Hindlimb muscle (tissue), 1 donor: Measurements from ENCODE around the gene TLE4. TPM values are rescaled to one million over a fixed set of nuclear protein-coding genes. Genes with fewer than 3 reads are reported as not detected.

Experiments used
- DNase-seq: peaks from one replicate; pipeline ENCODE4 v3.0.0-alpha.2; 2013
- polyA plus RNA-seq: library from polyadenylated mRNA; unstranded; fragments of 120-200 nt; gene quantifications from one replicate; pipeline ENCODE4 v1.2.1, GENCODE V29; 2013; ENCODE audit not compliant: insufficient read length

TLE4 gene
- polyA plus RNA-seq, 1 donor: 19.2 TPM

DNA sequence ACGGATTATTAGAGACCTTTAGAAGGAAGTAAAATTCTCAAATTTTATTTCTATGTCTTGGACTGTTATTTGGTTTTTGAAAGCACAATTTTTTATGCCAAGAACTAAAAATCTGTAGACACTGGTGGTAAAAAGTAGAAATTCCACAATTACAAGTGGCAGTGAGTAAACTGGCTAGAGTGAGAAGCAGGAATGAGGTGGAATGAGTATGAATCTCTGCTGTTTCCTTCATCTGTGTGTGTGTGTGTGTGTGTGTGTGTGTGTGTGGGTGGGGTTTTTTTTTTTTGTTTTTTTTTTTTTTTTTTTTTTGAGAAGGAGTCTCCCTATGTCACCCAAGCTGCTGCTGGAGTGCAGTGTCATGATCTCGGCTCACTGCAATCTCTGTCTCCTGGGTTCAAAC is 94.2 kb downstream of the TLE4 start:
- no peak for DNase-seq

DNA sequence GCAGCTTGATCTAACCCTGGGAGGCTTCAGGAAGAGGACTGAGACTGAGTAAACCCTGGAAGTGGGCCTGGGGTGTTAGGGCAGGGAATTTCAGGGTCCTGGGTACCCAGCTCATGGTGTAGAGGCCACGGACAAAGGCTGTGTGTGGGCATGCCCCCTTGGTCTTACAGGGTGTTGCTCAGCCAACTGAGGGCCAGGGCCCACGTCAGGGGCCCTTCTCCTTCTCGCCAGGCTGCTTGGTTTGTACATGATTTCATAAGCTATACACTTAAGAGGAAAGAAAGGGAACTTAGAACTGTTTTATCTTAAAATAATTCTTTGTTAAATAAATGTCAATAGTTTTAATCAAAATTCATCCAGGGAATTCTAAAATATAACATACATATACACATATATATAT is 95.4 kb downstream of the TLE4 start:
- DNase-seq: no peak

DNA sequence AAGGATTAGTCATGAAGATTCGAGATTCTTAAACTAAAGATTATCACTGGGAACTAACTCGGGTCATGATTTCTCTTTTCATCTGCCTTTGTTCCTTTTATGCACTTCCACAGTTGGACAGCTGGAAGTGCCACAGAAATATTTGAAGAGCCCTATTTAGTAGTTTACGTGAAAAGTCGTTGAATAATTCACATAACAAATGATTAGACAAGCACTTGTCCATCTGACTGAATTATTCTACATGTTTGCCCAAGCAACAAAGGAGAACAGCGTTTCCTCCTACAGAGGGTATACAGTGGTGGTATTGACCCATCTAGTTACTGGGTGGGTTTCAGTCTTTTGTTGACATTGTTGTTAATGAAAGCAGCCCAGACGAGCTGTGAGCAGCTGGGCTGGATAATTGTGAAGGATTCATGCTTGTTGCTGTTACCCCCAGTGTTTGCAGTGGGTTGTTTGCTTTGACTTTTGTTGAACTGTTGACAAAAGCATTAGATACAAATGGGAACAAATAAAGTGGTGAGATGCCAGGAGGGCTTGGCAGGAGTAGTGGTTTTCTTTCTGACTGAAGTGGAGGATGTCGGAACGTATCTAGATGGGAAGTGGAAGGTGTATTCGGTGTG is 96.2 kb downstream of the TLE4 start:
- no peak for DNase-seq

DNA sequence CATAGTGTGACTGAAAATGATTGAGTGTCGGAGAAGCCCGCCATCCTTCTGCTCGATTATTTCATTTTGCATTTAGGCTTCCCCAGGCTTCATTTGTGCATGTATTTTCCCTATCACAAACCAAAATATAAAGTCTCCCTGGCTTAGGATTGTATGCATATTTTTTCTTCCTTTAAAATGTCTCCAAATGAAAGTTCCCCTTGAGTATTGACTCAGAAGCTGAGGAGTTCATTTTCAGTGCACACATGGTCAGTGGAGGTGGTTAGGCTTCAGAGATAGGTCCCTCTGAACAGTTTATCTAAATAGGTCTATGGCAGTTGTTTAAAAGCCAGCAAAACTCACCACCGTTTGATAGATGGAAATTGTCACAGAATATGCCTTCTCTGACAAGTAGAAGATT is 97.2 kb downstream of the TLE4 start:
- no peak for DNase-seq

DNA sequence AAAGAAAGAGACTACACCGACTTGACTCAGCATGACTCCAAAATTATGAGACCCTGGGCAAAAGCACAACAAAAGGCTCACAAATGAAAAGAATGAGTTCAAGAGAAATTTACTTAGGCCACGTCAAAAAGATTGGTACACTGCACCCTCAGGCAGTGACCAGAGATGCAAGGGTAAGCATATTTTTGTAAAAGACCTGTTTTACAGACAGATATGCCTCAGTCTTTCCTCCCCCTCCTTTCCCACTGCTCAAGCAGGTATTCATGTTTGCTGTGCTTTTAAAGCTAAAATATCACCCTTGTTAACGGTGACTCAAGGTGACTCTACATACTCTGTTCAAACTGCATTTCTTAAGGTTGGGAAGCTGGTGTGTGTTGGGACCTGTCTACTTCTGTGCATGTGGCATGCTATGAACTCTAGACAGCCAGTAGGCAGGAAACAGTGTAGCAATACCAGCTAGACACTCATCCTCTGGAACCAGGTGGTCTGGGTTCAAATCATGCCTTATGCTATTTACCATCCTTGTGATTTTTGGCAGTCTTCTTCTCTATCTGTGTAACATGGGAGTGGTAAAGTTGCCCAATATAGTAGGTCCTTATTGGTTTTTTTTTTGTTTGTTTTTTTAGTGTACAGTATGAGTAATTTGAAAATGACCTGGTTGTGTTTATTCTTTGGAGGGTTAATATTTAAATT is 98.7 kb downstream of the TLE4 start:
- no peak for DNase-seq

DNA sequence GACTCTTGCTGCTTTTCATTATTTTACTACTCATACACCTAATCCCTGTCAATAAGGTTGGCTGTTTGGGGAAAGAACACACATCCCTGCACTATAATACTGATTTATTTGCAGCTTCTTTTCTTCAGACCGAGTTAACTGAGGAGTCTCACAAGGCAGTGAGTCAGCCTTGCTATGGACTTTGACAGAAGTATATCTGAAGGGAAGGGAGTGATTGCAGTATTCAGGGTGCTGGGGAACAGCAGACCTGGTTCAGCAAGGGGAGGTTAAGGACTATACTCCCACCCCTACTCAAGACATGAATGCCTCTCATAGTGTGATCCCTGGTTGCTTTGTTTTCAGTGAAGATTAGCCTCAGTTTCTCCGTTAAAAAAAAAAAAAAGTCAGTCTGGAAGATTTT is 99.8 kb downstream of the TLE4 start:
- DNase-seq: no peak

DNA sequence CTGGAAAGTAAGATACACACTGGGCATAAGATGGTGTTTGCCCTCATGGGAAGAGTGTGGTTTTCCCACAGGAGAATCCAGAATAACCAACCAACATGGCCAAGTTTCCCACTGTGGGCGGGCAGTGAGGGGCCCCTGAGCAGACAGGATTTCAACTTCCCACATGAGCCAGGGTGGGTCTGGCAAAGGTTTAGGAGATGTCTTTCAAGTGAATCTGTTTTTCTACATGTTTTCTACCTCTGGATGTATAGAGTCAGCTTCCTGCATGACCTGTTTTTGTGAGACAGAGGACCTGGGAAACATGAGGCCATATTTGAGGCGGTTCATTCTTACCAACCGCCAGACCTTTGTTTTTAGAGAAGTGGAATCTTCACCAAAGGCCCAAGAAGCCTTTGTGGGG is 100.5 kb downstream of the TLE4 start:
- no peak for DNase-seq

DNA sequence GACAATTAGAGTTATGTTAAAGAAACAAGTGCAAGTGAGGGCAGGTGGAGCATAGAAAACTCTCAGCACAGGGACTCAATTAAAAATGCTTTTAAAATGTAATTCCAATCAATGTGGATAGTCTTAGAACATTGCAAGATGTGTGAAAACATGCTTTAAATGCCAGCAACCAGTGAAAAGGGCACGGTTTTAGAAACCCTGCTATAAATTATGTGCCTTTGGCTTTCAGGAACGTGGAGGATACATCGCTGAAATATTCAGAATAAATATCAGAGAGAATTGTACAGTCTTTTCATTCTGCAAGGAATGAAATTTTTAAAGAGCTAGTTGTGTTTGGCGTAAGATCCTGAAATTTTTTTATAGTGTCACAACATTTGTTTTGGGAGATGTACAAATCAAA is 101.1 kb downstream of the TLE4 start:
- no peak for DNase-seq

DNA sequence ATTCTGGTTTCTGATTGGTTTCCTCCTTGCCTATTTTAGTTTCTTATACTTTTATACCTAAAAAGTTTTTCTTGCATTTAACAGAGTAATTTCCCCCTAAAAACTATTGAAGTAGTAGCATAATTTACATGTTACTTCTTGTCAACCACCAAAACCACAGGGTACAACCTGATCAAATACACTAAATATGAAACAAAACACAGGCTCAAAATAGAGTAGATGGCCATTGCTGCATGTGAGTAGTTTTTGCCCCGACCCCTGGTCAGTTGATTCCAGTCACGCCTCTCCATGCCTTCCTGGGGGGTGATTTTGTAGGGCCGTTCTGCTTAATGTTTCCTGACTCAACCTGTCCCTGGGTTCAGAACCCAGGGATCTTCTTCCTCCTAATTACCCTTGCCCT is 101.8 kb downstream of the TLE4 start:
- DNase-seq: no peak

DNA sequence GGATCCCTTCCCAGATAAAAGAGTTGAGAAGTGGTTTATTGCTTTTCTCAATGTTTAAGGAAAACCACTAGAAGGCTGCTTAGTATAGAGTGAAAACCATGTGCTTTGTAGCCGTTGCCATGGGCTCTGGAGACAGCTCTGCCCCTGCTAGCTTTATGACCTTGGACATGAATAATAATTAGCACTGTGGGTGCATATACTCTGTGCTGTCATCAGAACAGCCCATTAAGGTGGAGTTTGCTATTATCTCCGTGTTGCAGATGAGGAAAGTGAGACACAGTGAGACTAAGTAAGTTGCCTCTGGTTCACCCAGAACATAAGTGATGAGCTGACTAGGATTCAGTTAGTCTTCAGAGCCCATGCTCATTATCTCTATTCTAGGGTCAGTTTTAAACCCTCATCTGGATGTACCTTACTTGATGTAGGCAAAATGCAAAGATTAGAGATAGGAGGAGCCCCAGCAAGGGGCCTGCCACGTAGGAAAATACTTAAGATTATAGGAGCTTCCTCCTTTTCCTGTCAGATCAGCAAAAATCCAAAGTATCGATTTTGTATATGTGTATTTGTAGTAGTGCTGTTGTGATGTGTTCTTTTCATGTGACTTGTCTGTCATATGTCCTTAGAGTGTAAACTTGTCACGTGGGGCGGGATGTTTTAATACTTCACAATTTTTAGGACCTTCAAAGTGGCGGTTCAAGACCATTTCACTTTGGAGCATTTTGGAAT is 102.5 kb downstream of the TLE4 start:
- no peak for DNase-seq

DNA sequence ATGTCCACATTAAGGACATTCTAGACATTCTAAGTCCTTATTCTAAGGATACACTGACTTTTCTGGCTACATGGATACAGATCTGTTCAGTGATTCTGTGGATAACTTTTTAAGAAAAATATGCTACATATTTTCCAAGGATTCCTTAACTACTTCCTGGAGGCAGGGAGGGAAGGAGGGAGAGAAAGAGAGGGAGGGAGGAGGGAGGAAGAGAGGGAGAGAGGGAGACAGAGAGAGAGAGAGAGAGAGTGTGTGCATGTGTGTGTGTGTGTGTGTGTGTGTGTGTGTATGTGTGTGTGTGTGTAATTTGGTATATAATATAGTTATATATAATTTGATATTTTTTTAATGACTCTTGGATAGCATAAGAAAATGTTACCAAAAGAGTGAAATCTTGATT is 109.8 kb downstream of the TLE4 start:
- DNase-seq: no peak

DNA sequence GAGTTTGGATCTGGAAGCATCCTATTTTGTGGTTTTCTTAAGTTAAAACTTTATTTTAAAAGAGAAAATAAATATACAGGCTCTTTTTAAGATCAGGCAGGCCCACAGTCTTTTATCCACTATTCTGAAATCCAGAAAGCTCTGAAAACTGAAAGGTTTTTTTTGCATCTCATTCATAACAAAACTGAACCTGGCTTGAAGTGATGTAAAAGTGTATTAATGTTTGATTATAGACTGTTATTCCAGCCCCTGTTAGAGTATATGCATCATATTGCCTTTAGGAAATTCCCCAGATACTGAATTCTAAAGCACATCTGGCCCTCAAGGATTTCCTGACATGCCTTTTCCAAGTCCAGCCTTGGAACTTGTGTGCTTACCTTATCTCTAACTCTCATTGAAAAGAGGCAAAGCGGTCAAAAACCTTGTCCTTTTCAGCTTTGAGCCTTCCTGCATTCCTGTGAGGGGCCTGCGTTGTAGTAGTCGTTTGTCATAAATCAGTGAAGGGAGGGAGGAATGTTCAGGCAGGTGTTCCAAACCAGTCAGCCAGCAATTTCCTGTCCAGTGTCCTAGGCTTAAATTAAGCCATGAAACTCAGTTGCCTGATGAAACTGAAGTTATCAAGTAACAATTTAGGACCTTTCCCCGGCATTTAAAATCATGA is 110.4 kb downstream of the TLE4 start:
- DNase-seq: no peak

DNA sequence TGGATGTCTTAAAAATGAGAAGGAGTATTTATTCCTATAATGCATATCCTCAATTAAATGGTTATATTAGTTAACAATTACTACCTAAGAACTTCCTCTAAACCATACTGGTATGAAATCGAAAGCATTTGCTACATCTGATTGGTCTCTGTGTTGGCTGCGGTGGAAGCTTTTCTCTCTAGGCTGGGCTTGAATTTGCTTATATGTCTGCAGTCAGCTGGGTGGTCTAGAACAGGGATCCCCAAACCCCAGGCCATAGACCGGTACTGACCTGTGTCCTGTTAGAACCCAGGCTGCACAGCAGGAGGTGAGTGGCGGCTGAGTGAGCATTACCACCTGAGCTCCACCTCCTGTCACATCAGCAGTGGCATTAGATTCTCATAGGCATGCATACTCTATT is 112.3 kb downstream of the TLE4 start:
- no peak for DNase-seq

DNA sequence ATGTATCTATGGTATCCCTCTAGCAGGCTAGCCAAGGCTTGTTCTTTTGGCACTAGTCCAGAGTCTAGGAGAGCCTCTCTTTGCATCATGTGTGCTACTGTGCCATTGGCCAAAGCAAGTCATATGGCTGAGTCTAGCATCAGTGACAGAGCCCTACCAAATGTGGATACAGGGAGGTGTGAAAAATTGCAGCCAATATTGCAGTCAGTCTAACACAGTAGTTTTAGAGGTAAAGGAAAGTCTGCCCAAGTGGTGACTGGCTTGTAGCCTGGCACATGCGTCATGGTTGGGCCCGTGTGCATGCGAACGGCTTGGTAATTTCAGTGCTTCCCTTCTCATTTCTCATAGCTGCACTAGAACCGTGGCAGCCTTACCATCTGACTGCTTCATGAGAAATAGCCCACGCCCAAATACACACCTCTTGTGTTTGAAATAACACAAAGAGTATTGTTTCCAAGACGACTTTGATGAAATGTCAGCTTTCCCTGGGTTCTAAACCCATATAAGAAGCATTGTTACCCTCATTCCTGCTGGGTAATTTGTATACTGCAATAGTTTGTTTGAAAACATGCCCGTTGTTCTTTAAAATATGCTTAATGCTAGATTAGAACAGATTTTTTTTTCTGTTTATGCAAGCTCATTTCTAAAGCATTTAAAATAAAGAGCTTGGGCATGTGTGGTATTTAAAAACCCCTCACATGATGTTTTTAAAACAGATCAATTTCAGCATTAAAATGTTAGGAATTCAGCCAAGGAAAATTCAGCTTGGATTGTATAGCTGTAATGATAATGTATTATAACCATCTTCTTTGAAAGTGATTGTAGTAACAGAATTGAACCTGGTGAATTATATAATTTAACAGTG is 113.2 kb downstream of the TLE4 start:
- DNase-seq: no peak

DNA sequence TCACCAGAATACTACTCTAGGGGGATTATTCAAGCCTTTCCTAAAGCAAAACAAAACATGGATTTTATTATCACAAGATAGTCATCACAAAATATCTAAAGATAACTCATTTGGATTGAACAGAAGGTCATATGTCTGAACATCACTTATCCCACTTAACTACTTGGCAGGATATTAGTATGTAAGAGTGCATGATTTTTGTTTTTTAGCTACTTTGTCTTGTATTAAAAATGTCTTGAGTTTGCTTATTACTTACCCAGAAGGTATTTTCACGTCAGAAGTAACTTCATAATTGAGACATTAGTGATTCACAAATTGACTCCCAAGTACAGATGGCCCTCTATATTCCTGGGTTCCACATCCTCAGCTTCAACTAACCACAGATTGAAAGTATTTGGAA is 113.8 kb downstream of the TLE4 start:
- DNase-seq: no peak

DNA sequence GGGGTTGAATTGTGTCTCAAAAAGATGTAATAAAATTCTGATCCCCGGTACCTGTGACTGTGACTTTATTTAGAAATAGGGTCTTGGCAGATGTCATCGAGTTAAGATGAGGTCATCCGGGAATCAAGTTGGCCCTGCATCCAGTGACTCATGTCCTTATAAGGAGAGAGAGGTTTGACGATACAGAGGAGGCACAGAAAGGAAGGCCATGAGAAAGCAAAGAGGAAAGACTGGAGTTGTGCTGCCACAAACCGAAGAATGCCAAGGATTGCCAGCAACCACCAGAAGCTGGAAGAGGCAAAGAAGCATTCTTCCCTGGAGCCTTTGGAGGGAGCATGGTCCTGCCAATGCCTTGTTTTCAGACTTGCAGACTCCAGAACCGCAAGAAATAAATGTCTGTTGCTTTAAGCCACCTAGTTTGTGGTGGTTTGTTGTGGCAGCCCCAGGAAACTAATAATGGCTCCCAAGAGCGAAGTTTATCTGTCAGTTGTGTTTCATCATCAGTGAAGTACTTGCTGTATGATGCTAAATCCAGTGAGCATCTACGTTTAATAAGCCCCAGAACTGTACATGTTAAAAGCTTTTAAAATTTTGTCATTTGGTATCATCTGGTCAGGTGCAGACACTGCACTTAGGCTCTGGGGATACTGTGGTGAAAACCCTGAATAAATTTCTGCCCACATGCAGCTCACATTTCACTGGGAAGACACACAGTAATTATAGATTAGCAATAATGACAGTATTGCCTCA is 114.8 kb downstream of the TLE4 start:
- no peak for DNase-seq

DNA sequence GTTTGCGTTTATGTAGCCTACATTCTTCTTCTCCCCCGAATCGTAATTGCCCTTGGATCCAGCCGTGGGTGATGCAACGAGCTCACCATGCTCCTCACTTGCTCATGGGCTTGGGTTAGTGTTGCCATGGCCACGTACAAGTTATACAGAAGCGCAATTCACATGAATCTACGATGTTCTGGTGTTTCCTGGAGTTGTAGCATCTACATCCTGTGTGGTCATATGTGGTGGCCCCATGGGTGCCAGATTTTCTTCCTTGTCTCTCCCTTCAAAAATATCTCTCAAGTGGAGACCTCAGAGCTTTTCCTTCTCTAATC is 115.3 kb downstream of the TLE4 start:
- DNase-seq: no peak

DNA sequence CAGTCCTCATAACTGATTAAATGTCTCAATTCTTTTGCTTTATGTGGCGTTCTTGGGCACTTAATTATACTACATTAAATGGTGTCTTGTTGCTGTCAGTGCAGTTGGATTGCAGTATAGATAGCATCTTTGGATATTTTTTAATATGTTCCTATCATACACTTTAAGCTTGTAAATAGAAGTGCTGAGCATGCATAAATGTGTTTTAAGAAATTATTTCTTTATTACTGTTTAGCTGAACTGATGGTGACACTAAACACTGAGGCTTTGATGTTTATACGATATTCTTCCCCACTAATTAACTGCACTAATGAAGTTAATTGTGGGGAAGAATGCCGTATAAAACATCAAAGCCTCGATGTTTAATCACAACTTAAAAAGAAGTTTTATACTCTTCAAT is 116.6 kb downstream of the TLE4 start:
- DNase-seq: no peak

DNA sequence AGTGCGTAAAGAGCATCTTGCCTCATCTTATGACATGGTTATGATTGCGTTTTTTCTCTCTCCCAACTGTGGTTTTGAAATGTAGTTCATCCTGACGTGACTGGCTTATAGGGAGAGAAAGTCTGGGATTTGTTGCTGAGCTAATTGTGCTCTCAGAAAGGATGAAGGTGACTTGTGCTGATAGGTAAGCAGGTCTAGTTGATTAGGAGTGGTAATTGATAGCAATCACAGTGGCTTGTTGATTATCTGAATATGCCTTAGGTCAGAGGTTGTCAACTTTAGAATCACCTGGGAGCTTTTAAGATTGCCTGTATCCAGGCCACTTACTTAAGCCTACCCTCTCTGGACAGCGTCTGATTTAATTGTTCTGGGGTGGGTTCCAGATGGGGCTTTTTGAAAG is 117.8 kb downstream of the TLE4 start:
- DNase-seq: no peak

DNA sequence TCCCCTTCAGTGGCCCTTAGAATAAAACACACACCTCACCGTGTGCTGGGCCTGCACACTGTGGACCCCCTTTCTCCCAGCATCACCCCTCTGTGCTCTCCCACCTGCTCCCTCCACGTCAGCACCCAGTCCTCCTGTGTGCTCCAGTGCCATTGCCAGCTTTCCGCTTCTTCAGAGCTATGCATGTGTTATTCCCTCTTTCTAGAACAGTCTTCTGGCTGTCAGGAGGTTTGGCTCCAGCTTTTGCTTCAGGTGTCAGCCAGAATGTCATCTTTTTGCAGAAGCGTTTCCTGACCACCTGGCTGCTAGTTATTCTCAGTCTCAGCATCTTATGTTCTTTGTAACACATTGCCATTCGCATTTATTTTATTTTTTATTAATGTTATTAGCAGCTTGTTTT is 119.7 kb downstream of the TLE4 start:
- DNase-seq: no peak

DNA sequence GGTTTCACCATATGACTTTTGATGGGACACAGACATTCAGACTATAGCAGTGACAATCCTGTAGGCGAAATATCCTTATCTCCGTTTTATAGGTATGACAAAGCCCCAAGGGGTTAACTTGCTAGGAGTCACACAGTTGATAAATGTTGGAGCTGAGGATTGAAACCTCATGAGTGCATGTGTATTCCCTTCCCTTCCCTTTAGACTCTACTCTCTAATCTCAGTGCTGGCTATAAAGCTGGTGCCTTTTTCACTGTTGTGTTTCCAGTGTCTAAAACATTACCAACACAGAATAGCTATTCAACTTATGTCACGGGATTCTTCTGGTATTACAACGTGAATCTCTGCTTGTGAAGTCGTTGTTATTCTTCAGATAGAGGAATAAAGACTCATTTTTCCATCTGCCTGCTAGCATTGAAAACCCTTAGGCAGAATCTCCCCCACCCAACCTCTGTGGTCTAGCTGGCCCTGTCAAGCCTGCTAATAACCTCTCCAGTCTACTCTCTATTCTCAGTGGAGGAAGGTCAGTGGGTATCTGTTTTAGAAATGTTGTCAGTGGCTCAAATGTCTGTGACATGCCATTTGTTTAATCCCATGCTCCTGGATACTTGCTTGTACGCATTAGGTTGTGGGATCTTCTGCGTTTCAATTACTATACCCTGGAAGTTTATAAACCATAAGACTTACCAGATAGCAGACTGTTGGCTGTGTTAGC is 121.2 kb downstream of the TLE4 start:
- DNase-seq: no peak
